ENCODE data around the gene DNAJC5.

DNA sequence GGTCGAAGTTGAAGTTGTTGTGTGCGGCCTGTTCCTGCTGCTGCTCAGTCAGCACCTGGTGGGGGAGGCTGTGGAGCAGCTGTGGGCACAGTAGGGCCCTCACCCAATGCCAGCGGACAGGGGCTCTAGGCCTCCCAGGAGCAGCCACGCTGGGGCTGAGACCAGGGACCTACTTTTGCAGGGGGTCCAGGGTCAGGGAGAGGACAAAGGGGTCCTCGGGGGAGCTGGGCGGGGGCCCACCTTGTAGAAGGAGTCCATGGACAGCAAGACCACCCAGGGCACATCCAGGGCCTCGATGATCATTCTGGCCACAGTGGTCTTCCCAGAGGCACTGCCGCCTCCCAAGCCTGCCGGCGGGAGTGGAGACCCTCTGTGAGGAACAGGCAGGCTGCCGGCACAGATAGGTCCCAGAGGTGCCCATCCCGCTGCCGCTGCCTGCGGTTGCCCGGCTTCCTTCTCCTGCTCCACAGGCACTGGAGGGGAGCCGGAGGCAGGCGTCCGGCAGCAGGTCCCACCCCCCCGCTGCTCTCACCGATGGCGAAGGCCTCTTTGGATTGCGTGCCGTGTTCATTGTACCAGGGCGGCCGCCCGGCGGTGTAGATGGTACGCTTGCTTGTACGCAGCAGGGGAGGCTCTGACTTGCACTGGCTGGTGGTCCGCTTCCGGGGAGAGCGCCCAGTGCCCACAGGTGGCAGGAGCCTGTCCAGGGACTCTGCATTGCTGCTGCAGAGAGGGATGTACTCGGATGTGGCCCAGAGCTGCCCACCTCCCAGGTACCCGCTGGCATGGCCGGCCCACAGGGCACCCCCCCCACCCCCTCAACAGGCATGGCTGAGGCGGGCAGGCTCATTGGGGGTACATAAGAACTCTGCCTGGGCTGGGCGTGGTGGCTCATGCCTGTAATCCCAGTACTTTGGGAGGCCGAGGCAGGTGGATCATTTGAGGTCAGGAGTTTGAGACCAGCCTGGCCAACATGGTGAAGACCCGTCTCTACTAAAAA is 51.3 kb downstream of the DNAJC5 start:
- TF ChIP-seq, protein P1, sequence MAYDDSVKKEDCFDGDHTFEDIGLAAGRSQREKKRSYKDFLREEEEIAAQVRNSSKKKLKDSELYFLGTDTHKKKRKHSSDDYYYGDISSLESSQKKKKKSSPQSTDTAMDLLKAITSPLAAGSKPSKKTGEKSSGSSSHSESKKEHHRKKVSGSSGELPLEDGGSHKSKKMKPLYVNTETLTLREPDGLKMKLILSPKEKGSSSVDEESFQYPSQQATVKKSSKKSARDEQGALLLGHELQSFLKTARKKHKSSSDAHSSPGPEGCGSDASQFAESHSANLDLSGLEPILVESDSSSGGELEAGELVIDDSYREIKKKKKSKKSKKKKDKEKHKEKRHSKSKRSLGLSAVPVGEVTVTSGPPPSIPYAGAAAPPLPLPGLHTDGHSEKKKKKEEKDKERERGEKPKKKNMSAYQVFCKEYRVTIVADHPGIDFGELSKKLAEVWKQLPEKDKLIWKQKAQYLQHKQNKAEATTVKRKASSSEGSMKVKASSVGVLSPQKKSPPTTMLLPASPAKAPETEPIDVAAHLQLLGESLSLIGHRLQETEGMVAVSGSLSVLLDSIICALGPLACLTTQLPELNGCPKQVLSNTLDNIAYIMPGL (CRISPR knock-in tag; IDR thresholded peaks at IDR 0.05): no peak
- TF ChIP-seq POLR2A (conservative IDR thresholded peaks at IDR 0.05) (no peak; the same call in 1 of the 2 replicates), EZH2 (IDR thresholded peaks at IDR 0.05; ENCODE audit: borderline replicate concordance, low read depth, low read length) (no peak), SMARCC2 (IDR thresholded peaks at IDR 0.05; ENCODE audit: low read depth) (no peak), ZNF780A (CRISPR knock-in tag; IDR thresholded peaks at IDR 0.05) (no peak), RREB1 (CRISPR knock-in tag; IDR thresholded peaks at IDR 0.05) (no peak), ZNF316 (IDR thresholded peaks at IDR 0.05) (no peak)
